Ascending aorta (tissue), 2 donors: ENCODE results near the gene CD36. TPM values are rescaled to one million over a fixed set of nuclear protein-coding genes. Genes with fewer than 3 reads are reported as not detected.

Experiments
- DNase-seq, 2 donors: peaks; one replicate each; pipeline ENCODE4 v3.0.0-alpha.2; 2019; ENCODE audit warnings: low spot score in 2 of 2
- H3K27ac ChIP-seq, 2 donors: fragments of 200-600 bp; sonication (generic); one replicate each; pipeline ENCODE4 v1.5.1; 2016 to 2017; ENCODE audit warnings: mild to moderate bottlenecking in 1 of 2
- H3K27me3 ChIP-seq: fragments of 200-600 bp; sonication (generic); one replicate; pipeline ENCODE4 v1.5.1; 2017
- H3K36me3 ChIP-seq, 2 donors: fragments of 200-600 bp; sonication (generic); one replicate each; pipeline ENCODE4 v1.5.1; 2016
- H3K4me1 ChIP-seq, 2 donors: fragments of 200-600 bp; sonication (generic); one replicate each; pipeline ENCODE4 v1.5.1; 2016 to 2017; ENCODE audit warnings: mild to moderate bottlenecking in 1 of 2
- H3K4me3 ChIP-seq, 2 donors: fragments of 200-600 bp; sonication (generic); one replicate each; pipeline ENCODE4 v1.5.1; 2016 to 2017; ENCODE audit warnings: mild to moderate bottlenecking in 1 of 2
- H3K9me3 ChIP-seq, 2 donors: fragments of 200-600 bp; sonication (generic); one replicate each; pipeline ENCODE4 v1.5.1; 2016
- intact Hi-C: fragments of 100-400 bp; cut with DNase I; formaldehyde crosslinking; loops from one replicate; pipeline ENCODE4 v1.15.1; 2023
- total RNA-seq: library from RNA; depleted of rRNA; stranded (reverse); fragments of >200 nt; gene quantifications from one replicate; pipeline ENCODE4 v1.1.0, GENCODE V29; 2016
- TF ChIP-seq, protein P1 (sequence below), 3 experiments: fragments of 200-600 bp in 2 of 3; fragments of 450-650 bp in 1 of 3; sonication (generic) in 2 of 3; IDR thresholded peaks; one replicate each; pipeline ENCODE4 v1.5.1; 2016 to 2019; ENCODE audit warnings: antibody characterized with exemption in 3 of 3, mild to moderate bottlenecking in 1 of 3, moderate library complexity in 1 of 3

CD36 gene
- total RNA-seq, 1 donor from 2014 or later, result 302 TPM

DNA sequence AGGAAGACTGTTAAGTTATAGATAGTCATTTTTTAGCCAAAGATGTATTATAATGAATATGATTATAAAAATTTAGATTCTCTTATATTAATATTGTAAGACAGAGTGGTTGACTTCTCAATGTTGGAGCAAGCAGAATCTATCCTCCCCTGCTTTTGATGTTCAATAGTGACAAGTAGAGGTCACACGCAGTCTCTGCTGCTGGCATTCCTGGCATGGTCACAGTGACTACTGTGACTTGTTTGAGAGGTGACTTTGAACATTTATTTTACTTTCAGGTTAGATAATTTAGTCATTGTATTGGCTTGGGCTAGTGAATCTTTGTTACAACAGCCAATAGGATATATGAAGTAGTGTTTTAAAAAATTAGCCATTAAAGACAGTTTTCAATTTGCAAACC is 13.7 kb upstream of the CD36 start:
- Histone ChIP-seq H3K4me1 (no peaks in the 10 kb centered on the region), H3K27me3 (no peaks in the 10 kb centered on the region), H3K36me3 (no peaks in the 10 kb centered on the region), H3K4me3 (no peak overlapping the region), H3K9me3 (no peaks in the 10 kb centered on the region), H3K27ac (no peak overlapping the region)
- no peak for DNase-seq
- intact Hi-C loops, result no loop called here
- TF ChIP-seq, protein P1, sequence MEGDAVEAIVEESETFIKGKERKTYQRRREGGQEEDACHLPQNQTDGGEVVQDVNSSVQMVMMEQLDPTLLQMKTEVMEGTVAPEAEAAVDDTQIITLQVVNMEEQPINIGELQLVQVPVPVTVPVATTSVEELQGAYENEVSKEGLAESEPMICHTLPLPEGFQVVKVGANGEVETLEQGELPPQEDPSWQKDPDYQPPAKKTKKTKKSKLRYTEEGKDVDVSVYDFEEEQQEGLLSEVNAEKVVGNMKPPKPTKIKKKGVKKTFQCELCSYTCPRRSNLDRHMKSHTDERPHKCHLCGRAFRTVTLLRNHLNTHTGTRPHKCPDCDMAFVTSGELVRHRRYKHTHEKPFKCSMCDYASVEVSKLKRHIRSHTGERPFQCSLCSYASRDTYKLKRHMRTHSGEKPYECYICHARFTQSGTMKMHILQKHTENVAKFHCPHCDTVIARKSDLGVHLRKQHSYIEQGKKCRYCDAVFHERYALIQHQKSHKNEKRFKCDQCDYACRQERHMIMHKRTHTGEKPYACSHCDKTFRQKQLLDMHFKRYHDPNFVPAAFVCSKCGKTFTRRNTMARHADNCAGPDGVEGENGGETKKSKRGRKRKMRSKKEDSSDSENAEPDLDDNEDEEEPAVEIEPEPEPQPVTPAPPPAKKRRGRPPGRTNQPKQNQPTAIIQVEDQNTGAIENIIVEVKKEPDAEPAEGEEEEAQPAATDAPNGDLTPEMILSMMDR (IDR thresholded peaks at IDR 0.05), result no peak

DNA sequence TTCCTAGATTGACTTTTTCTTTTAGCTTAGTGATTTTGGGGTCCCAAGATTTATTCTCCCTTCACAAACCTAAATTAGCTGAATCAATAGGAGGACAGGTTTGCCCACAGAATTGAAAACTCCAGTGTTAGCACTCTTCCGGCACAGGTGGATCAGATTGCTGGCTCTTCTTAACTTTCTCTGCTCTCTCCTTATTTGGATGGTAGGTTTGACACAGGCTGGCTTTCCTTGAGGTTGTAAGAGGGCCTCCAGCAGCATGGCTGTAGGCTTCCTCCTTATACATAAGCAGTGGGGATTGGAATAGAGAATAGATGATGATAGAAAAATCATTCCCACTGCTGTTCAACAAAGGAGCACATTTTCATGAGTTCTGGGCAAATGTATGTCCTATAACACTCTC is 9.4 kb upstream of the CD36 start:
- Histone ChIP-seq H3K9me3 (no peaks in the 10 kb centered on the region), H3K4me1 (no peaks in the 10 kb centered on the region), H3K36me3 (no peaks in the 10 kb centered on the region), H3K4me3 (no peak overlapping the region), H3K27me3 (no peaks in the 10 kb centered on the region), H3K27ac (no peak overlapping the region)
- TF ChIP-seq, protein P1 (IDR thresholded peaks at IDR 0.05), result no peak
- intact Hi-C loops, result no loop called here
- no peak for DNase-seq

DNA sequence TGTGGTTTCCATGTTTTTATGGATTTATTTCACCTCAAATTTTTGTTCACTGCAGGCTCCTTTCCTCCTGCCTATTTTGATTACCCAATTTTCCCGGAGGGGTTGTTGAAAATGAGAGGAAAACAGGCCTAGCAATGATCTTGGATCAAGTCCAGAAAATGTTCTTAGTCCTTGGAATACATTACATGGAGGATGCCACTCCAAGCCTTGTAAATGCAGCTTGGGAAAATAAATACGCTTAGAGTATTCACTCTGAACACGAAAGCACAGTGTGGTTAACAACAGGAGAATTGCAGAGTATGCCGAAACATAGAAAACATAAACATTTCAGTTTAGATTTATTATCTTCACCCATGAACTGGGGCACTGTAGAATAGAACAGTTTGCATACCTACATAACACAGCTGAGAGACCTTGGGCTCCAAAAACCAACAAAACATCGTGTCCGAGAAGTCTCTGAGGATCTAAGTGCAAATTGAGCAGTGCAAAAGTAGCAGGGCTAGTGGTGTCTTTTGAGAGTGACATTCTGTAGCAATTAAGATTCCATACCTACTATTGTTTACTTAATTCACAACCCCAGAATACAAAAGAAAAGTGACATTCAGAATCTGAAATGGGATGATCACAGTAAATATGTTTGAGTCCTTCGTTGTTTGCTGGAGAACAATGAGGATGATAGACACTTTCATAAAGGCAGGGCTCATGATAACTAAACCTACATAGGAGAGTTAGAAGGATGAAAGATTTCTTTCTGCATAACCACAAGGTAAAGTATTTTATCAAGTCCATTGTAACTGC is 7.6 kb upstream of the CD36 start:
- no peak overlapping the region for H3K4me3 ChIP-seq
- no peaks in the 10 kb centered on the region for H3K4me1 ChIP-seq
- TF ChIP-seq, protein P1 (IDR thresholded peaks at IDR 0.05), result no peak
- no peaks in the 10 kb centered on the region for H3K9me3 ChIP-seq
- no peak for DNase-seq
- H3K27ac ChIP-seq, result no peak overlapping the region
- no peaks in the 10 kb centered on the region for H3K36me3 ChIP-seq
- no peaks in the 10 kb centered on the region for H3K27me3 ChIP-seq
- intact Hi-C loops, result no loop called here

DNA sequence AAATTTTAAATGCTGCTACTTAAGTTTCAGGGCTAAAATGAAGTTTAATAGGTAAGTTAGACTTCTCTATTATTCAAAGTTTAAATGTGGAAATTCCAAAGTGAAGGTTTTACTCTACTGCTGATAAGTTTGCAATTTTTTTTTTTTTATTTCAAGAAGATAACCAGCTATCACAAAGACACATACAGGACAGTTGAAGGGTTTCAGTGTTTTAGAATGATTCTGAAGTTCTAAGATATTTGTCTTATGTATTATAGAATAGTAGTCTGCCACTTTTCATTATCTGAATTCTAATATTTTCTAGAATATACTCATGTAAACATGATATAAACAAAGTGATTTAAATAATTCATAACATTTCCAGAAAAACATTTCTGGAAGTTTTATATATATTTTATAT is 7.0 kb upstream of the CD36 start:
- Histone ChIP-seq H3K27ac (no peak overlapping the region), H3K9me3 (no peaks in the 10 kb centered on the region), H3K4me1 (no peaks in the 10 kb centered on the region), H3K36me3 (no peaks in the 10 kb centered on the region), H3K4me3 (no peak overlapping the region), H3K27me3 (no peaks in the 10 kb centered on the region)
- TF ChIP-seq, protein P1 (IDR thresholded peaks at IDR 0.05), result no peak
- intact Hi-C loops, result no loop called here
- no peak for DNase-seq

DNA sequence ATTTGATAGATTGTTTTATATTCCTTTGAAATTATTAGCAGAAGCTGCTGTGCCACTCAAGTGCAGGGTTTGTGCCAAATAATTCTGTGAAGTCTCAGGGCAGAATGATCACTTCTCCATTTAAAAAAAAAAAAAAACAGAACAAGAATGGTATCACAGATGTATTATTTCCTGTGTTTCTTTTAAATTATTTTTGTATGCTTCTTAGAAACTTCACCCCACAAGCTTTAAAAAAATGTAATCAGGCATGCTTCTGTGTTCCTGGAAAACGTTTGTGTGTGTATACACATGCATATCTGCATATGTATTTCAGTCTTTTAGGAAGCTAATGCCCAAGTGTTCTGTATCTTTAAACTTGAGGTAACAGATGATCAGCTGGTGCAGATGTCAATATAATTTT is 6.3 kb upstream of the CD36 start:
- no peaks in the 10 kb centered on the region for H3K36me3 ChIP-seq
- no peaks in the 10 kb centered on the region for H3K27me3 ChIP-seq
- no peak for DNase-seq
- no peaks in the 10 kb centered on the region for H3K9me3 ChIP-seq
- H3K4me3 ChIP-seq, result no peak overlapping the region
- TF ChIP-seq, protein P1 (IDR thresholded peaks at IDR 0.05), result no peak
- H3K4me1 ChIP-seq, result no peaks in the 10 kb centered on the region
- no peak overlapping the region for H3K27ac ChIP-seq
- intact Hi-C loops, result no loop called here
